Endometrium (tissue), 2 donors: ENCODE results near the gene DENND1A.
A peak's percentile ranks its signal among the peaks of the same experiment; 100 is the strongest.
"Not testable (repeated sequence)": the region's sequence is repeated elsewhere in the genome, so short reads cannot be mapped to it uniquely, and the experiment has no call there.

Experiments
- FAIRE-seq: peaks from 2 replicates; lab custom pipeline; 2012; peaks lifted over from hg19 to GRCh38; lab: Jason Lieb, UNC
- donor health status: control.
- donor health status: control.

The DENND1A gene

GRCh38 chr9:123771690-123772089 lies 158.2 kb downstream of the DENND1A start:
- FAIRE-seq: no peak

- no peak for FAIRE-seq
These were observed 160.2 kb downstream of the DENND1A start for GRCh38 chr9:123769719-123770118.

- no peak for FAIRE-seq
These were observed 165.9 kb downstream of the DENND1A start for GRCh38 chr9:123763910-123764588.

GRCh38 chr9:123761905-123762605 lies 167.9 kb downstream of the DENND1A start:
- FAIRE-seq: no peak

- FAIRE-seq: no peak
These were observed 172.0 kb downstream of the DENND1A start for GRCh38 chr9:123757960-123758359.

- no peak for FAIRE-seq
These were observed 172.4 kb downstream of the DENND1A start for GRCh38 chr9:123757547-123757946.

GRCh38 chr9:123756484-123757106 lies 173.3 kb downstream of the DENND1A start:
- no peak for FAIRE-seq

- no peak for FAIRE-seq
These were observed 176.2 kb downstream of the DENND1A start for GRCh38 chr9:123753669-123754258.

GRCh38 chr9:123753016-123753415 lies 176.9 kb downstream of the DENND1A start:
- FAIRE-seq: no peak

GRCh38 chr9:123749580-123750202 lies 180.2 kb downstream of the DENND1A start:
- no peak for FAIRE-seq

- no peak for FAIRE-seq
These were observed 183.2 kb downstream of the DENND1A start for GRCh38 chr9:123746765-123747164.

- FAIRE-seq: no peak
These were observed 184.0 kb downstream of the DENND1A start for GRCh38 chr9:123745933-123746332.

- no peak for FAIRE-seq
These were observed 184.5 kb downstream of the DENND1A start for GRCh38 chr9:123745451-123745850.

GRCh38 chr9:123743737-123744136 lies 186.2 kb downstream of the DENND1A start:
- no peak for FAIRE-seq

GRCh38 chr9:123742009-123742767 lies 187.7 kb downstream of the DENND1A start:
- FAIRE-seq: peak; percentile 97

- FAIRE-seq: no peak
These were observed 188.7 kb downstream of the DENND1A start for GRCh38 chr9:123741214-123741613.

- FAIRE-seq: no peak
These were observed 190.0 kb downstream of the DENND1A start for GRCh38 chr9:123739902-123740301.

GRCh38 chr9:123739387-123739786 lies 190.5 kb downstream of the DENND1A start:
- FAIRE-seq: no peak

- no peak for FAIRE-seq
These were observed 191.3 kb downstream of the DENND1A start for GRCh38 chr9:123738648-123739047.

- no peak for FAIRE-seq
These were observed 194.6 kb downstream of the DENND1A start for GRCh38 chr9:123735376-123735775.

GRCh38 chr9:123728571-123728970 lies 201.4 kb downstream of the DENND1A start:
- not testable (repeated sequence) for FAIRE-seq

GRCh38 chr9:123727332-123727731 lies 202.6 kb downstream of the DENND1A start:
- FAIRE-seq: no peak
